Body of pancreas (tissue), 4 donors: ENCODE data around the gene LMX1B. TPM values are rescaled to one million over a fixed set of nuclear protein-coding genes. Genes with fewer than 3 reads are reported as not detected.

Experiments used
- ATAC-seq: fragments of 150-250 bp; one replicate; pipeline ENCODE4 v1.9.1; 2016
- DNase-seq, 4 donors: peaks; one replicate each; pipeline ENCODE4 v3.0.0-alpha.2; 2019
- H3K27ac ChIP-seq, 4 donors: fragments of 200-600 bp; sonication (generic); 1 replicate in 3 of 4; 2 replicates in 1 of 4; pipeline versions ENCODE4 v1.5.1 to v1.6.1; 2016 to 2019; ENCODE audit warnings: mild to moderate bottlenecking in 1 of 4, mixed read lengths in 1 of 4, moderate library complexity in 1 of 4
- H3K27me3 ChIP-seq, 2 donors: fragments of 200-600 bp; sonication (generic); one replicate each; pipeline ENCODE4 v1.6.0; 2016; ENCODE audit warnings: mild to moderate bottlenecking in 1 of 2
- H3K36me3 ChIP-seq, 2 donors: fragments of 200-600 bp; sonication (generic); replicated peaks in 1 of 2; 2 replicates each; pipeline ENCODE4 v1.5.1; 2016; ENCODE audit warnings: low read depth in 2 of 2; ENCODE audit not compliant: insufficient read depth in 1 of 2
- H3K4me1 ChIP-seq: fragments of 200-600 bp; sonication (generic); one replicate; pipeline ENCODE4 v1.6.0; 2016
- H3K4me3 ChIP-seq, 2 donors: fragments of 200-600 bp; sonication (generic); 1 replicate in 1 of 2; 2 replicates in 1 of 2; pipeline ENCODE4 v1.5.1; 2016 to 2019
- H3K9me3 ChIP-seq, 3 donors: fragments of 200-600 bp; sonication (generic); 1 replicate in 2 of 3; 2 replicates in 1 of 3; pipeline ENCODE4 v1.5.1; 2016
- POLR2A ChIP-seq, 3 donors: fragments of 450-650 bp; IDR thresholded peaks; one replicate each; pipeline ENCODE4 v1.6.1; 2016; ENCODE audit warnings: antibody characterized with exemption in 3 of 3, mild to moderate bottlenecking in 2 of 3
- WGBS, 2 donors: methylation state at CpG; one replicate each; pipeline ENCODE4 v1.1.5; 2017; 5-methylcytosine and 5-hydroxymethylcytosine counted together
- intact Hi-C: fragments of 100-400 bp; cut with DNase I; formaldehyde crosslinking; loops from one replicate; pipeline ENCODE4 v1.15.1; 2023
- total RNA-seq, 2 donors: library from RNA; depleted of rRNA; stranded (reverse); fragments of >200 nt; gene quantifications; one replicate each; pipeline ENCODE4 v1.1.0, GENCODE V29; 2016
- TF ChIP-seq, protein P1 (sequence below), 7 experiments: fragments of 450-650 bp in 4 of 7; fragments of 200-600 bp in 3 of 7; sonication (generic) in 3 of 7; IDR thresholded peaks; one replicate each; pipeline ENCODE4 v1.5.1; 2016 to 2019; ENCODE audit warnings: antibody characterized with exemption in 7 of 7

The LMX1B gene
- total RNA-seq, 2 donors from 2014 or later = 0.26 TPM; not detected in 1

GRCh38 chr9:126690431-126691051 lies 76.8 kb downstream of the LMX1B start:
- Histone ChIP-seq H3K4me3 (no peak overlapping the region), H3K27ac (no peak overlapping the region), H3K27me3 (peaks cover 0 to 2% of the 10 kb centered on the region in 2 donors), H3K36me3 (no peaks in the 10 kb centered on the region), H3K9me3 (no peaks in the 10 kb centered on the region), H3K4me1 (no peaks in the 10 kb centered on the region)
- peak; percentile 59 to 79 (median 70) for DNase-seq
- intact Hi-C loops = loop anchor here (5.0 kb wide), 1 partner anchor 83 kb away; no protein-coding TSS in a partner anchor
- TF ChIP-seq POLR2A (IDR thresholded peaks at IDR 0.05) = no peak
- TF ChIP-seq, protein P1, sequence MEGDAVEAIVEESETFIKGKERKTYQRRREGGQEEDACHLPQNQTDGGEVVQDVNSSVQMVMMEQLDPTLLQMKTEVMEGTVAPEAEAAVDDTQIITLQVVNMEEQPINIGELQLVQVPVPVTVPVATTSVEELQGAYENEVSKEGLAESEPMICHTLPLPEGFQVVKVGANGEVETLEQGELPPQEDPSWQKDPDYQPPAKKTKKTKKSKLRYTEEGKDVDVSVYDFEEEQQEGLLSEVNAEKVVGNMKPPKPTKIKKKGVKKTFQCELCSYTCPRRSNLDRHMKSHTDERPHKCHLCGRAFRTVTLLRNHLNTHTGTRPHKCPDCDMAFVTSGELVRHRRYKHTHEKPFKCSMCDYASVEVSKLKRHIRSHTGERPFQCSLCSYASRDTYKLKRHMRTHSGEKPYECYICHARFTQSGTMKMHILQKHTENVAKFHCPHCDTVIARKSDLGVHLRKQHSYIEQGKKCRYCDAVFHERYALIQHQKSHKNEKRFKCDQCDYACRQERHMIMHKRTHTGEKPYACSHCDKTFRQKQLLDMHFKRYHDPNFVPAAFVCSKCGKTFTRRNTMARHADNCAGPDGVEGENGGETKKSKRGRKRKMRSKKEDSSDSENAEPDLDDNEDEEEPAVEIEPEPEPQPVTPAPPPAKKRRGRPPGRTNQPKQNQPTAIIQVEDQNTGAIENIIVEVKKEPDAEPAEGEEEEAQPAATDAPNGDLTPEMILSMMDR (IDR thresholded peaks at IDR 0.05) = peak; percentile 60 to 77 (median 72)
- peak; percentile 68 for ATAC-seq
- 37 to 46% methylated on average over 12 to 25 of the region's 25 CpGs for WGBS, 2 donors

DNA sequence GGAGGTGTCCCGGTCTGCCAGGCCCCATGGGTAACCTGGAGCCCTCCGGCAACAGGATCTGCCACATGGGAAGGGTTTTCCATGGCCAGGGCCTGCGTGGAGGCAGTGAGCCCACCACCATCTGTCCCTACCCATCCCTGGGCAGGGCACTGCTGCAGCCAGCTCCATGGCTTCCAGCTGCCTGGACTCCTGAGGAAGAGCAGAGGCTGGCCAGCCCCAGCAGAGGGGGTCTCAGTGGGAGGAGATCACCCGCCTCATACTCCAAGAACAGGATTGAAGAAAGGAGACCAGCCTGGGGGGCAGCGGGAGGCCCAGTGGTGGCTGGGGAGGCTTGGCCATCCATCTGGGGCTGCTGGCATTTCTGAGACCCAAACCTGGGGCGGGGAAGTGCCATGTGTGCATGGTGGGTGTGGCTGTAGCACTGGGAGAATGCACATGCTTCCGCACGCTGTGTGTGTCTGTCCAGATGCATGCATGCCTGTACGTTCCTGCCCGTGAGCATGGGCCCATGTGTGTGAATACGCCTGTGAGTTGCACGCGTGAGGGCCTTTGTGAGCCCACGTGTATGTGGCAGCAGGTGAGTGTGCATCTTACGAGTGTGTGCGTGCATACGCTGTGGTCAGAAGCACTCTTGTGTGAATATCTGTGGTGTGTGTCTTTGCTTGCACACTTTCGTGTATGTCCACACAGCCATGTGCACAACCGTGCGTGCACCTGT lies 78.5 kb downstream of the LMX1B start:
- Histone ChIP-seq H3K36me3 (no peaks in the 10 kb centered on the region), H3K9me3 (no peaks in the 10 kb centered on the region), H3K4me1 (no peaks in the 10 kb centered on the region), H3K27ac (no peak overlapping the region), H3K27me3 (no peaks in the 10 kb centered on the region), H3K4me3 (no peak overlapping the region)
- TF ChIP-seq POLR2A (IDR thresholded peaks at IDR 0.05) = no peak
- TF ChIP-seq, protein P1 (IDR thresholded peaks at IDR 0.05) = no peak
- 91% methylated on average over 8 to 20 of the region's 20 CpGs for WGBS, 2 donors
- DNase-seq = no peak
- no peak for ATAC-seq
- intact Hi-C loops = loop anchor here (5.0 kb wide), 1 partner anchor 85 kb away; no protein-coding TSS in a partner anchor

DNA sequence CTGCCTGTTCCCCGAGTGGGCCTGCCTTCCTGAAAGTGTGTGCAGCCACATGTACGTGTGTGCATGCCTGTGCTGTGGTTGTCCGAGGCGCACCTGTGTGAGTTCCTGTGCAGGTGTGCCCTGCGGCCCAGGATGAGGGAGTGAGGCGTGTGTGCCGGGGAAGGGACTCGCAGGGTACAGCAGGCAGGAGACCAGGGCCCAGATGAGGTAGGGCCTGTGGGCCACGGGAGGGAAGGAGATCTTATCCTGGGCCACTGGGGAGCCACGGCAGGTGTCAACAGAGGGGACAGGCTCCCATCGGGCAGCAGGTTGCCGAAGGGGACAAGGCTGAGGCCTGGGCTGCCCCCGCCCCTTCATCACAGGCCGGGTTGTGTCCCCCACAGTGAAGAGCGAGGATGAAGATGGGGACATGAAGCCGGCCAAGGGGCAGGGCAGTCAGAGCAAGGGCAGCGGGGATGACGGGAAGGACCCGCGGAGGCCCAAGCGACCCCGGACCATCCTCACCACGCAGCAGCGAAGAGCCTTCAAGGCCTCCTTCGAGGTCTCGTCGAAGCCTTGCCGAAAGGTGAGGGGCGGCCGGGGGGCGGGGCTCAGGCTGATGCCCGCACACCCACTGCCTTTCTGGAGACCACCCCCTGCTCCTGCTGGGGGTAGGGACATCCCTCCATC lies 79.2 kb downstream of the LMX1B start:
- TF ChIP-seq, protein P1 (IDR thresholded peaks at IDR 0.05) = no peak
- TF ChIP-seq POLR2A (IDR thresholded peaks at IDR 0.05) = no peak
- ATAC-seq (no peak), DNase-seq (no peak)
- H3K27ac ChIP-seq = no peak overlapping the region
- WGBS, 2 donors = 83 to 87% methylated on average over 14 to 24 of the region's 32 CpGs
- H3K9me3 ChIP-seq = no peaks in the 10 kb centered on the region
- no peaks in the 10 kb centered on the region for H3K36me3 ChIP-seq
- no peaks in the 10 kb centered on the region for H3K27me3 ChIP-seq
- intact Hi-C loops = loop anchor here (5.0 kb wide), 1 partner anchor 86 kb away; no protein-coding TSS in a partner anchor
- H3K4me3 ChIP-seq = no peak overlapping the region
- H3K4me1 ChIP-seq = no peaks in the 10 kb centered on the region

GRCh38 chr9:126693428-126693944 lies 79.8 kb downstream of the LMX1B start:
- no peaks in the 10 kb centered on the region for H3K36me3 ChIP-seq
- WGBS, 2 donors = 86 to 89% methylated on average over 13 of the region's 20 CpGs
- H3K27me3 ChIP-seq = no peaks in the 10 kb centered on the region
- H3K9me3 ChIP-seq = no peaks in the 10 kb centered on the region
- ATAC-seq = no peak
- H3K4me3 ChIP-seq = no peak overlapping the region
- no peak for TF ChIP-seq POLR2A (IDR thresholded peaks at IDR 0.05)
- TF ChIP-seq, protein P1 (IDR thresholded peaks at IDR 0.05) = no peak
- intact Hi-C loops = loop anchor here (5.0 kb wide), 1 partner anchor 86 kb away; no protein-coding TSS in a partner anchor
- H3K27ac ChIP-seq = no peak overlapping the region
- no peaks in the 10 kb centered on the region for H3K4me1 ChIP-seq
- no peak for DNase-seq
